ENCODE results near the gene SPN.

Gene SPN

GRCh38 chr16:29719063-29719462 is 56.0 kb downstream of the SPN start:
- TF ChIP-seq, protein P1, sequence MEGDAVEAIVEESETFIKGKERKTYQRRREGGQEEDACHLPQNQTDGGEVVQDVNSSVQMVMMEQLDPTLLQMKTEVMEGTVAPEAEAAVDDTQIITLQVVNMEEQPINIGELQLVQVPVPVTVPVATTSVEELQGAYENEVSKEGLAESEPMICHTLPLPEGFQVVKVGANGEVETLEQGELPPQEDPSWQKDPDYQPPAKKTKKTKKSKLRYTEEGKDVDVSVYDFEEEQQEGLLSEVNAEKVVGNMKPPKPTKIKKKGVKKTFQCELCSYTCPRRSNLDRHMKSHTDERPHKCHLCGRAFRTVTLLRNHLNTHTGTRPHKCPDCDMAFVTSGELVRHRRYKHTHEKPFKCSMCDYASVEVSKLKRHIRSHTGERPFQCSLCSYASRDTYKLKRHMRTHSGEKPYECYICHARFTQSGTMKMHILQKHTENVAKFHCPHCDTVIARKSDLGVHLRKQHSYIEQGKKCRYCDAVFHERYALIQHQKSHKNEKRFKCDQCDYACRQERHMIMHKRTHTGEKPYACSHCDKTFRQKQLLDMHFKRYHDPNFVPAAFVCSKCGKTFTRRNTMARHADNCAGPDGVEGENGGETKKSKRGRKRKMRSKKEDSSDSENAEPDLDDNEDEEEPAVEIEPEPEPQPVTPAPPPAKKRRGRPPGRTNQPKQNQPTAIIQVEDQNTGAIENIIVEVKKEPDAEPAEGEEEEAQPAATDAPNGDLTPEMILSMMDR (IDR thresholded peaks at IDR 0.05): no peak
- Histone ChIP-seq H3K9me3 (no peaks in the 10 kb centered on the region), H3K27me3 (no peaks in the 10 kb centered on the region), H3K4me3 (no peak overlapping the region), H3K4me1 (peaks cover 0 to 3% (median 0%) of the 10 kb centered on the region in 4 donors), H3K36me3 (no peaks in the 10 kb centered on the region), H3K27ac (no peak overlapping the region)
- no peak for DNase-seq
- intact Hi-C loops (cut with DNase I; ENCODE audit: low total_unique reads): no loop called here
